HG03575 (cell line): ENCODE measurements around the gene PLIN4.
A peak's percentile ranks its signal among the peaks of the same experiment; 100 is the strongest.

Experiments used
- ATAC-seq: cut with Tn5 transposase; IDR thresholded peaks from one replicate; pipeline ENCODE4 v1.9.1; 2021; ENCODE audit not compliant: unreplicated experiment, insufficient number of reproducible peaks, low FRiP score; ENCODE audit errors: extremely low read depth

The PLIN4 gene

DNA sequence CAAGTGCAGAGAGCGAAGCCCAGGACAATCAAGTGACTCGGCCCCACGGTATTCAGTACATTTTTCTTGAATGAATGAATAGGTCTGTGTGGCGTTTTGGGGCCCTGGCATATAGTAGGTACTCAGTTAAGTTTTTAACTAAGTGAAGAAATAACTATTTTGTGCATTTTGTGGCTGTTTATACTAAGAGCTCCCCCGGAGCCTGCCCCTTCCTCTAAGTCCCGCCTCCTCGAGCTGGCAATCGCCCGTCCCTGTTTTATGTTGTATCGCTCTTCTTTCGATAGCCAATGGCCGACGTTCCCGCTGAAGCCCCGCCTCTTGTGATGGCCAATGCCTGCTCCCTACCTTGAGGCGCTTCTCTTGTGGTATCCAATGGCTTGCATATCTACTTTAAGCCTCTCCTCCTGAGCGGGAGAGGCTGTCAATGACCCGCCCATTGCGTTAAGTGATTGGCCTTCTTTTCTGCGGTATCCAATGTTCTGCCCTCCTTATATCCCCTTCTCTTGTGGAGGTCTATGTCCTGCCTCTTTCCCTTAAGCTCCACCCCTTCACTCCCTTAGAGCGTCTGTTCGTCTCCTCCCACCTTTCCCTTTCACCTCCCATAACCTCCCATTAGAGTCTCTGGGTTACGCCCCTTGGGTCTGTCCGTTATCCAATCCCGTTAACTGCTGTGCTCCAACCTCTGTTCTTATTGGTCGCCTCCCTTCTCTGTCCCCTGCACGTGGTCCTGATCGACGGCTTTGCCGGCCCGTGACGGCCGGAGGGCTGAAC, 46.7 kb downstream of the PLIN4 start:
- ATAC-seq, result peak; percentile 75

GRCh38 chr19:4467835-4468234, 50.5 kb downstream of the PLIN4 start:
- no peak for ATAC-seq

DNA sequence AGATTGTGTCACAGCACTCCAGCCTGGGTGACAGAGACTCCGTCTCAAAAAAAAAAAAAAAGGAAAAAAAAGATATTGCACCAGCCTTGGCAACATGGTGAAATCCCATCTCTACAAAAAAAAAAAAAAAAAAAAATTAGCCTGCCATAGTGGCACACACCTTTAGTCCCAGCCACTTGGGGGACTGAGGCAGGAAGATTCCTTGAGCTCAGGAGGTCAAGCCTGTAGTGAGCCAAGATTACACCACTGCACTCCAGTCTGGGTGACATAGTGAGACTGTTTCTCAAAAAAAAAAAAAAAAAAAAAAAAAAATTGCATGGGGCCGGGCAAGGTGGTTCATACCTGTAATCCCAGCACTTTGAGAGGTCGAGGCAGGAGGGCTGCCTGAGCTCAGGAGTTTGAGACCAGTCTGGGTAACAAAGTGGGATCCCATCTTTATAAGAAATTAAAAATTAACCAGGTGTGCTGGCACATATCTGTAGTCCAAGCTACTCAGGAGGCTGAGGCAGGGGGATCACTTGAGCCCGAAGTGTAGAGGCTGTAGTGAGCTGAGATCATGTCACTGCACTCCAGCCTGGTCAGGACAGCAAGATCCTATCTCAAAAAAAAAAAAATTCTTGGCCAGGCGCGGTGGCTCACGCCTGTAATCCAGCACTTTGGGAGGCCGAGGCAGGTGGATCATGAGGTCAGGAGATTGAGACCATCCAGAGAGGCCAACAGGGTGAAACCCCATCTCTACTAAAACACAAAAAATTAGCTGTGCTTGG, 53.3 kb downstream of the PLIN4 start:
- ATAC-seq, result no peak

DNA sequence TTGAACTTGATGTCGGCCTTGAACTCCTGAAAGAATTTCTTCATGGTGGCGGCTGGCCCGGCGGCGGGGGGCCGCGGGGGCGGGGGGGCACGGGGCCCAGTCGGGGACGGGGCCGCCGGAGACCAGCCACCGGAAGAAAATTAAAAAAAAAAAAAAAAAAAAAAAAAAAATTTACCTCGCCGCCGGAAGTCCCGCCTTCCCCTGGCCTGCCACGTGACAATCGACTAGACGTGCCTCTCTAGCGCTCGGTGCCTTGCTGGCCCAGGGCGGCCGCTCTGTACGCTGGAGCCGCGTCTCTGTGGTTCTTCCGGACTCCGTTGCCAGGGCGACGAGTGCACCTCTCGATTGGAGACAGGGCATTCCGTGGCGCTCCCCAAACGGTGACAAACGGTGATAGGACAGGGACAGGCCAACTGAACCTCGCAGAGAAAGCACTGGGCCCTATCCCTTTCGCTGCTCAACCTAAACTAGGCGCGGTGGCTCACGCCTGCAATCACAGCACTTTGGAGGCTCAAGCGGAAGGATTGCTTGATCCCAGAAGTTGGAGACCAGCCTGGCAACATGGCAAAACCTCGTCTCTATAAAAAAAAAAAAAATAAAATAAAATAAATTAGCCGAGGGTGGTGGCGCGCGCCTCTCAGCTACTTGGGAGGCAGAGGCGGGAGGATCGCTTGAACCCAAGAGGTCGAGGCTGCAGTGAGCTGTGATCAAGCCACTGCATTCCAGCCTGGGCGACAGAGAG, 60.5 kb downstream of the PLIN4 start, which contains the start of gene UBXN6:
UBXN6 (minus strand) TSS at position 141 of the 742 bp plus-strand sequence; CDS start at position 44, 97 bp downstream.
- ATAC-seq, result peak; percentile 46

DNA sequence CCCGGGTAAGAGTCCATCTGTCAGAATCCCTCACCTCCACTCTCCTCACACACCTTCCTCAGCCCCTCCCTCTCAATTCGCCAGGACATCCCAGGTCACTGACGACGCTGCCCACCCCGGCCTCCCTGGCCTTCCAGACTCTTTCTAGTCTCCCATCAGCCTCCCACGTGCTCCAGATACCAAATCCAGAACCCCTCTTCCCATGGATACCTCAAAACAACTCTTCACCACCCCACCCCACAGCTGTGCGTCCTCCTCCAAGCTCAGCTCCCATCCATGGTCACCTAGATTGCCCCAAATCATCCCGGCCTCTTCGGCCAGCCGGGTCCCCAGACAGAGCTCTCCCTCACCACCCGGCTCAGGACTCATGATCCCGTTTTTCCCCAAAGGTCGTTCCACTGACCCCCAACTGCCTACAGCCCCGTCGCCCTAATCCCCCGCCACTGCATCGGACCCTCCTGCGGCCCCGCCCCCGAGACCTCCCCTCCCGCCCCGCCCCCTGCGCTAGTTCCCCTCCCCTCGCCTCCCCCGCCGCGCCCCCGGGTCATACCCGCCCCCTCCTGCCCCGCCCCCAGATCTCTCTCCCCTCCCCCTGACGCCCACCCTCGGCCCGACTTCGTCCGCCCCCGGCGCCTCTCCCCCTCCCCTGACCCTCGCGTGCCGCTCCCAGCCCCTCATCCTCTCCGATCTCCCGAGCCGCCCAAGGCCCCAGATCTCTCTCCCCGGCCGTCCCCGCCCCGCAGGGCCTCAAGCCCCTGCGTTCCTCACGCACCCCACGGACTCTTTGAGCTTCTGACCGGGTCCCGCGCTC, 61.2 kb downstream of the PLIN4 start:
- no peak for ATAC-seq

DNA sequence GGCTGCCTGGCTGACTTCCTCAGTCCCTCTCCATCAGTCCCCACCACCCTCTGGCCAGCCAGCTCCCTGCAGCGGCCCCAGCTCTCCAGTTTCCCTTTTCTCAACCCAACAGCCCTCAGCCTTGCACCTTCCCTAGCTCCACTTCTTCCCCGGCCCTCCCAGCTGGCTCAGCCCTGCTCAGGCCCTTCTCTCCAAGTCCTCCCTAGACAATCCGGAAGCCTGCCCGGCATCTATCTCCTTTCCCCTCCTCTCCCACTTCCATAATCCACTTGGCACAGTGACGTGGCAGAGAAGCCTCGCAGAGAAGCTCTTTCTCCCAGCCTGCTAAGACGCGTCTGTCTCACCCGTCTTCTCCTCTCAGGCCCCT, 61.8 kb downstream of the PLIN4 start:
- no peak for ATAC-seq

- ATAC-seq, result no peak
These were observed 62.4 kb downstream of the PLIN4 start for GRCh38 chr19:4455719-4456475.

GRCh38 chr19:4454747-4455718, 63.3 kb downstream of the PLIN4 start:
- no peak for ATAC-seq

DNA sequence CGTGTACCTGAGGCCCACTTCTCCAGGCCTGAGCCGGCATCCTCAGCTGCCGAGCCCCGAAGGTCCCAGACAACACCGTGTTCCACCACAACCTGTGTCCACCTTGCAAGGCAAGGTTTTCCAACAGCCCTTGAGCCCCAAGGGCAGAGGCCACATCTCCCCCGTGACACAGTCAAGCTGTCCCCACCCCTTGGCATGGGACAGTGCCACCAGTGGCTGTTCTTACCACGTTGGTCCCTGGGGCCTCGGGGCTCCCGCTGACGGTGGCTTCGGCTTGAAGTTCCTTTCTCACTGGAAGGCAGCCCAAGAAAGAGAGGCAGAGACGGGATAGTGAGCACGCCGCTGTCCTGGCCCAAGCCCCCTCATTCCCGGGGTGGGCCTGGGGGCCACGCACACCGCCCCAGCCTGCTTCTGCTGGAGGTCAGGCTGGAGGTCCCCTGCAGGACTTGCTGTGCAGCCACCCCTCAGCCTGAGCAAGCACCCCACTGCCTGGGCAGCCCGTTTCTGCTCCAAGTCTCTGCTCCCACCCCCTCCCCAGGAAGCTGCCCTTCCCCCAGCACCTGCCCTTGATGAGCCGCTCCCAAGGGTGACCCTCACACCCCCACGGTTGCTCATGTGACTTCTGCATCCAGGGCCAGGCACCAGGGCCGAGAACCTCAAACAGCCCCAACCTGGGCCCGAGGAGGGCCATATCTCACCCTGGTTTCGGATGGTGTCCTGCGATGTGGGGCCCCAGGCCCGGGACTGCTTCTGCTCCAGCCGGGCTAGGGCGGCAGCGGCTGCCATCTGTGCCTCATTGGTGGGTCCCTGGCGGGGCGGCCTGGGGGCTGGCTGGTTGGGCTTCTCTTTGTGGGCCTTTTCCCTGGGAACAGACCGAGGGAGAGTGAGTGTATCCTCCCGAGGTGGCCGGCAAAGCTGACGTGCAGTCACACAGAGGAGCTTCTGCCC, 64.8 kb downstream of the PLIN4 start:
- ATAC-seq, result no peak

GRCh38 chr19:4452230-4452990, 65.9 kb downstream of the PLIN4 start:
- ATAC-seq, result no peak
